BJ (cell line): Measurements from ENCODE around the gene HOXB4. TPM values are rescaled to one million over a fixed set of nuclear protein-coding genes. Genes with fewer than 3 reads are reported as not detected.

Experiments used
- CTCF ChIA-PET: fragments of 350-600 bp; formaldehyde crosslinking; extraction: SDS; loops from one replicate; lab custom pipeline; 2021; ENCODE audit warnings: antibody characterized with exemption, inconsistent platforms; lab: Yijun Ruan, JAX
- POLR2A ChIA-PET: fragments of 300-600 bp; sonication (Branson Sonifier 250); formaldehyde crosslinking; extraction: SDS; loops from one replicate; lab custom pipeline; 2021; ENCODE audit warnings: antibody characterized with exemption; lab: Charles Lee
- DNase-seq: peaks from one replicate; pipeline ENCODE4 v3.0.0-alpha.2; 2011; ENCODE audit warnings: low read depth
- H3K27me3 ChIP-seq: 2 replicates; pipeline ENCODE4 v1.6.0; 2011; ENCODE audit warnings: low read length; ENCODE audit not compliant: control insufficient read depth, insufficient read depth
- H3K36me3 ChIP-seq: 2 replicates; pipeline ENCODE4 v1.5.1; 2011; ENCODE audit warnings: low read length; ENCODE audit not compliant: control insufficient read depth, insufficient read depth
- H3K4me3 ChIP-seq: 2 replicates; pipeline ENCODE4 v1.5.1; 2011; ENCODE audit warnings: low read depth, mild to moderate bottlenecking, control low read depth, low read length
- polyA minus RNA-seq: library from RNA; depleted of rRNA, polyadenylated mRNA; stranded (reverse); fragments of >200 nt; gene quantifications from 2 replicates; pipeline ENCODE4 v1.2.3, GENCODE V29; 2011; rRNA and poly(A)+ RNA removed
- polyA plus RNA-seq: library from polyadenylated mRNA; depleted of rRNA; stranded (reverse); fragments of >200 nt; gene quantifications from 2 replicates; pipeline ENCODE4 v1.2.3, GENCODE V29; 2011; rRNA removed
- TF ChIP-seq, protein P1 (sequence below): IDR thresholded peaks from 2 replicates; pipeline ENCODE4 v1.5.1; 2011; ENCODE audit warnings: low read depth, mild to moderate bottlenecking, control low read depth, inconsistent platforms, low read length, moderate library complexity; ENCODE audit not compliant: insufficient read depth

Gene HOXB4
- polyA plus RNA-seq = not detected in 2 replicates
- not detected in 2 replicates for polyA minus RNA-seq

DNA sequence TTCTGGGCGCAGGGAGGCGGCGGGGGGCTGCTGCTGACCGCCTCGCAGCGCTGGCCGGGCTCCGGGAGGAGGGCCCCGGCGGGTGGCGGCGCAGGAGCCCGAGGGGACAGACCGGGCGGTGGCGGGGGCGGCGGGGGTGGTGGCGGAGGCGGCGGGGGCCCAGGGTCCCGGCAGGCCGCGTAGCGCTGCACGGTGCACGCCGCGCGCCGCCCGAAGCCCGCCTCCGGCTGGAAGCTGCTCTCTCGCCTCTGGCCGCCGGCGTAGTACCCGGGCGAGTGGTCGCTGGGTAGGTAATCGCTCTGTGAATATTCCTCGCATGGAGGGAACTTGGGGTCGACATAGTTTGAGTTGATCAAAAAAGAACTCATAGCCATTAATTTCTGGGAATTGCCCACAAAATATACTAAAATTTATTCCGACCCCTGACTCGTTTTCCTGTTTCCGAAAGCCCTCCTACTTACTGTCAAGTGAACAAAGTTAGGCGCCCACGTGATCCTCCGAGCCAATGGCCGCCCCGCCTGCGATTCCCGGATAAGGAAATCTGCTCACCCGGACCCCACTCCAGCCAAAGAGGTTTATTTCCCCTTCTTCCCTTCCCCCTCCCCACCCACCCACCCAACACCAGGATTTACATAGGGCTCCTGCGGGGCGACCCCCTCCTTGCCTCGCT, at the start of gene HOXB4:
Gene HOXB4, minus strand, starts transcription at position 405 of the 670 bp plus-strand sequence. Its CDS starts 31 bp downstream, at position 374.
- no peaks in the 10 kb centered on the region for H3K36me3 ChIP-seq
- TF ChIP-seq, protein P1, sequence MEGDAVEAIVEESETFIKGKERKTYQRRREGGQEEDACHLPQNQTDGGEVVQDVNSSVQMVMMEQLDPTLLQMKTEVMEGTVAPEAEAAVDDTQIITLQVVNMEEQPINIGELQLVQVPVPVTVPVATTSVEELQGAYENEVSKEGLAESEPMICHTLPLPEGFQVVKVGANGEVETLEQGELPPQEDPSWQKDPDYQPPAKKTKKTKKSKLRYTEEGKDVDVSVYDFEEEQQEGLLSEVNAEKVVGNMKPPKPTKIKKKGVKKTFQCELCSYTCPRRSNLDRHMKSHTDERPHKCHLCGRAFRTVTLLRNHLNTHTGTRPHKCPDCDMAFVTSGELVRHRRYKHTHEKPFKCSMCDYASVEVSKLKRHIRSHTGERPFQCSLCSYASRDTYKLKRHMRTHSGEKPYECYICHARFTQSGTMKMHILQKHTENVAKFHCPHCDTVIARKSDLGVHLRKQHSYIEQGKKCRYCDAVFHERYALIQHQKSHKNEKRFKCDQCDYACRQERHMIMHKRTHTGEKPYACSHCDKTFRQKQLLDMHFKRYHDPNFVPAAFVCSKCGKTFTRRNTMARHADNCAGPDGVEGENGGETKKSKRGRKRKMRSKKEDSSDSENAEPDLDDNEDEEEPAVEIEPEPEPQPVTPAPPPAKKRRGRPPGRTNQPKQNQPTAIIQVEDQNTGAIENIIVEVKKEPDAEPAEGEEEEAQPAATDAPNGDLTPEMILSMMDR = no peak
- no peak for DNase-seq
- H3K27me3 ChIP-seq = peaks cover 73% of the 10 kb centered on the region
- POLR2A ChIA-PET = no interaction called here
- no peak within 1 kb of the TSS for H3K4me3 ChIP-seq
- CTCF ChIA-PET = no interaction called here

DNA sequence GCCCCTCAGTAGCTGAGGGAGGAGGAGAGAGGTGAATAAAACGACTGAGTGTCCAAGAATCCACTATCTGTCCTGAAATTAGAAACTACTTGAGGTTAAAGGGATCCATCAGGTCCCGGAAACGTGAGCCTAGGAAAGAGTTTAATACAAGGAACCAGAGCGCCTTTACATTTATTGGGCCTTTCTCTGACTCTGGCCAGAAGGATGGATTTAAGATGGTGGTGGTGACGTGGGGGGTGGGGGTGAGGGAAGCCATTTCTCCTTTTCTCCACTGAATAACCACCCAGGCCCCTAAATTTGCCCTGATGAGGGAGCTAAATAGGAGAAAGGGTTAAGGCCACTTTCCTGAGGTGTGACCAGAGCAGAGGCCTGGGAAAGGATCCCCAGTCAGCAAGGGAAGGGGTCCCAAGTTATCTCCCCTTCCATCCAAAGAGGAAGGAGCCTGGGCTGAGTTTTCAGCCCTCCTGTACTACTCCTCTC, 49.0 kb upstream of the HOXB4 start:
- no peak for DNase-seq
- peaks cover 88% of the 10 kb centered on the region for H3K27me3 ChIP-seq
- TF ChIP-seq, protein P1 = no peak
- ChIA-PET POLR2A (no interaction called here), CTCF (interaction anchor here (0.9 to 1.1 kb wide), 4 partner anchors 9 to 14 kb away, joined by 3 to 4 read pairs (median 4); no protein-coding TSS in a partner anchor)
- no peaks in the 10 kb centered on the region for H3K36me3 ChIP-seq
- no peak overlapping the region for H3K4me3 ChIP-seq

DNA sequence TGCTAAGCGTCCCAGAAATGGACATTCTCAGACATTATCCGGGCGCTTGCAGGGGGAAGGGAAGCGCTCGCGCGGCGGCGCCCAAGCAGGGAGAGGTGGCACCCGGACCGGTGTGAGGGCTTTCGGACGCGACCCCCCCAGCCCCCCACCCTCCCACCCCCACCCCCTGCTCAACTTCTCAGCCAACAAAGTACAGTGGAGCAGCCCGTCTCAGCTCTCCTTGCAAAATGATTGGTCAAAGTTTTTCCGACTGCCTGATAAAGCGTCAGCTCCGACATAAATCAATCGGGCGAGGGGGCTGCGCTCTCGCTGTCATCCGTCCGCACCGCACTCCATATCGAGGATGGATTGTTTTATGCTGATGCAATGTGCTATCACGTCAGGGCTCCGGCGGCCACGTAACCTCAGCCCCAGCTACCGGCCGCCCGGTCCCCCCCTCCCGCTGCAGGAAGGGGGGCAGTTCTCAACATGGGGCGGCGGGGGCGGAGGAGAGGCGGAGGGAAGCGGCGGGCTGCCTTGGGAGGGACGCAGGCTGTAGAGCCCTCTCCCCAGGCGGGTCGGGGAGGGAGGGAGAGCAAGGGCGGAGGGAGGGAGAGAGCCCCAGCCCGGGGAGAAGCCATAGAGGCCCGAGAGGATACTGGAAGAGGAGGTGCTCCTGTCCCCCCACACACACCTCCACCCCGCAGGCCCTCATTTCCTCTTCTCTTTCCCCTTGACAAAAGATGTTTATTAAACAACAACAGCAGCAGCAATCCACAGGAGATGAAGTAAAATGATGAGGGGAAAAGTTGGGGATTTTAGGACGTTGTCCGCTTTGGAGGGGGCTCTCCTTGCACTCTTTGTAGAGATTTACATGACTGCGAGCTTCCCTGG, 48.3 kb upstream of the HOXB4 start, which contains the start of gene HOXB9:
Gene HOXB9, minus strand, starts transcription at position 114 of the 873 bp plus-strand sequence. Its CDS starts 89 bp downstream, at position 25.
- Histone ChIP-seq H3K27me3 (peaks cover 88% of the 10 kb centered on the region), H3K36me3 (no peaks in the 10 kb centered on the region), H3K4me3 (no peak within 1 kb of the TSS)
- ChIA-PET POLR2A (no interaction called here), CTCF (interaction anchor here (0.9 to 1.9 kb wide), 5 partner anchors 8 to 252 kb away, joined by 3 to 7 read pairs (median 4); no protein-coding TSS in a partner anchor)
- DNase-seq = no peak
- TF ChIP-seq, protein P1 = no peak

DNA sequence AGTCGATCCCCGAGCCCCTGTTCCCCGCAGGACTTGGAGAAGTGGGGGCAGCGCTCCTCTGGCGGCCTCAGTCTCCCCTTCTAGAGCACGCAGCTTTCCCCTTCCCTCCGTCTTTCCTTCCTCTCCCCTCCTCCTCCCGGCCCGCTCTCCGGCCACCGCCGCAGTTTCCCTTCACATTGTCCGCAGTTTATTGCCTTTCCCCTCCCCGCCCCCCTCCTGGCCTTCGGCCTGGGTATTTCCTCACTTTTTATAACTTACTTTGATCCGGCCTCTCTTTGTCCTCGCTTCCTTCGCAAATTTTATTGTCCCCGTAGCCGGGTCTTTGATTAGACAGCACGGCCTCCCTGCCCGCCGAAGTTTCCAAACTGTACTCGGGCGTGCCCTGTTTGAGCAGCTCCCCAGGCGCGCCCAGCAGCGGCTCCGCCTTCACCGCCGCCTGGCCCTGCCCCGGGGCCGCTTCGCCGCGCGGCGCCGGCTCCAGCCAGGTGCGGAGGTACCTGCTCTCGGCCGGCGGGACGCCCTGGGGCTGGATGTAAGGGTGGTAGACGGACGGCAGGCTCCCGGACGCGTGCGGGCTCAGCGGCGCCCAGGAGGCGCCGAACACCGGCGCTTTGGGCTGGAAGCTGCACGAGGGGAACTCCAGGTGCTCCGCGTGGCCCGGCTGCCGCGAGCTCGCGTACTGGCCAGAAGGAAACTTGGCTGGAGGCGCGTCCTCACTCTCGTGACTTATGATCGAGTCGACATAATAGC, 47.5 kb upstream of the HOXB4 start:
- POLR2A ChIA-PET = no interaction called here
- CTCF ChIA-PET = interaction anchor here (1.0 to 1.9 kb wide), 4 partner anchors 11 to 274 kb away, joined by 3 to 7 read pairs (median 4); no protein-coding TSS in a partner anchor
- TF ChIP-seq, protein P1 = no peak
- H3K36me3 ChIP-seq = no peaks in the 10 kb centered on the region
- no peak overlapping the region for H3K4me3 ChIP-seq
- no peak for DNase-seq
- H3K27me3 ChIP-seq = peaks cover 87% of the 10 kb centered on the region
